Subcutaneous abdominal adipose tissue (tissue), 5 donors: Measurements from ENCODE around the gene DCTN2.

Experiments
- H3K27ac ChIP-seq: one replicate; pipeline ENCODE4 v1.7.0; 2013; ENCODE audit warnings: low read depth, mild to moderate bottlenecking, inconsistent platforms, low read length, moderate library complexity
- H3K27me3 ChIP-seq, 5 donors: one replicate each; pipeline ENCODE4 v1.7.0; 2013; ENCODE audit warnings: low read length in 5 of 5, inconsistent platforms in 1 of 5; ENCODE audit not compliant: control insufficient read depth in 5 of 5, insufficient read depth in 4 of 5
- H3K36me3 ChIP-seq, 5 donors: one replicate each; pipeline ENCODE4 v1.7.0; 2013; ENCODE audit warnings: low read length in 5 of 5; ENCODE audit not compliant: control insufficient read depth in 5 of 5, insufficient read depth in 5 of 5
- H3K4me1 ChIP-seq, 5 donors: one replicate each; pipeline ENCODE4 v1.7.0; 2013; ENCODE audit warnings: low read length in 5 of 5, mild to moderate bottlenecking in 3 of 5, moderate library complexity in 1 of 5; ENCODE audit not compliant: control insufficient read depth in 5 of 5, insufficient read depth in 5 of 5
- H3K4me3 ChIP-seq, 5 donors: one replicate each; pipeline ENCODE4 v1.7.0; 2013; ENCODE audit warnings: low read length in 5 of 5, low read depth in 1 of 5
- H3K9ac ChIP-seq, 5 donors: one replicate each; pipeline ENCODE4 v1.7.0; 2013; ENCODE audit warnings: low read length in 5 of 5, mild to moderate bottlenecking in 4 of 5, moderate library complexity in 3 of 5
- H3K9me3 ChIP-seq, 5 donors: one replicate each; pipeline ENCODE4 v1.7.0; 2013; ENCODE audit warnings: low read length in 5 of 5; ENCODE audit not compliant: control insufficient read depth in 5 of 5
- donor health status: healthy.
- donor health status: healthy.
- donor health status: healthy.
- donor health status: healthy.
- donor health status: healthy.

The DCTN2 gene

DNA sequence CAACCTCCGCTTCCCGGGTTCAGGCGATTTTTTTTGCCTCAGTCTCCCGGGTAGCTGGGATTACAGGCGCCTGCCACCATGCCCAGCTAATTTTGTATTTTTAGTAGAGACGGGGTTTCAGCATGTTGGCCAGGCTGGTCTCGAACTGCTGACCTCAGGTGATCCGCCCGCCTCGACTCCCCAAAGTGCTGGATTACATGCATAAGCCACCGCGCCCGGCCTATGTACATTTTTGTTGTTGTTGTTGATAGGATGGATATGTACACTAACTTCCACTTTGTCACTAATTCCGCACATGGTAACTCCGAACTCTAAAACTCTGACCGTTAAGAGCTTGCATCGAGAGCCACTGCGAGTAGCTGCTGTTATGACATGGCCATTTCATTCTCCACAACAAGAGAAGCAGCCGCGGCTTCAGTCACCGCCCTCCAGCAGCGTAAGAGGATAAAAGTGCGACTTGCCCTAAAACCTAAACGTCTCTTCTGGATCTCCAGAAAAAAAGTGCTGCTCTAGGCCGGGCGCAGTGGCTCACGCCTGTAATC is 59.9 kb downstream of the DCTN2 start:
- H3K9ac ChIP-seq = no peak overlapping the region
- H3K27ac ChIP-seq = no peak overlapping the region
- H3K4me3 ChIP-seq = peak overlapping the region; percentile 61 to 90 (median 86)
- peaks cover 0 to 20% (median 16%) of the 10 kb centered on the region in 5 donors for H3K4me1 ChIP-seq
- H3K36me3 ChIP-seq = peaks cover 8 to 29% (median 26%) of the 10 kb centered on the region in 5 donors
- H3K9me3 ChIP-seq = no peaks in the 10 kb centered on the region
- no peaks in the 10 kb centered on the region for H3K27me3 ChIP-seq

GRCh38 chr12:57485695-57486094 is 61.3 kb downstream of the DCTN2 start:
- Histone ChIP-seq H3K4me1 (peaks cover 0 to 20% (median 16%) of the 10 kb centered on the region in 5 donors), H3K9ac (no peak overlapping the region), H3K27me3 (peaks cover 0 to 2% (median 0%) of the 10 kb centered on the region in 5 donors), H3K27ac (no peak overlapping the region), H3K36me3 (peaks cover 0 to 18% (median 15%) of the 10 kb centered on the region in 5 donors), H3K9me3 (no peaks in the 10 kb centered on the region), H3K4me3 (no peak overlapping the region)

DNA sequence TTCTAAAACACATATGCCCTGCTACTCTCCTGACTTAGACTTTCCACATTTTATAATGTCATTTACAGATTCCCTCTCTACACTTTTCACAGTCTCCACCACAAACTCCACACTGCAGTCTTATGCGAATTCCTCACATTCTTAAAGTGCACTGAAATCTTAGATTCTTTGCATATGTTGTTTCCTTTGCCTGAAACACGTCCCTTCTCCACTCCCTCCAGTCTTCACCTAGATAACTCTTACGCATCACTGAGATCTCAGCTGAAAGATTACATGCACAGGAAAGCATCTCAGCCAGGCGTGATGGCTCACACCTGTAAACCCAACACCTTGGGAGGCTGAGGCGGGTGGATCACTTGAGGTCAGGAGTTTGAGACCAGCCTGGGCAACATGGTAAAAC is 63.5 kb downstream of the DCTN2 start:
- no peaks in the 10 kb centered on the region for H3K36me3 ChIP-seq
- H3K27me3 ChIP-seq = peaks cover 0 to 4% (median 0%) of the 10 kb centered on the region in 5 donors
- peaks cover 0 to 22% (median 13%) of the 10 kb centered on the region in 5 donors for H3K4me1 ChIP-seq
- H3K9ac ChIP-seq = no peak overlapping the region
- H3K4me3 ChIP-seq = no peak overlapping the region
- no peaks in the 10 kb centered on the region for H3K9me3 ChIP-seq
- H3K27ac ChIP-seq = no peak overlapping the region

DNA sequence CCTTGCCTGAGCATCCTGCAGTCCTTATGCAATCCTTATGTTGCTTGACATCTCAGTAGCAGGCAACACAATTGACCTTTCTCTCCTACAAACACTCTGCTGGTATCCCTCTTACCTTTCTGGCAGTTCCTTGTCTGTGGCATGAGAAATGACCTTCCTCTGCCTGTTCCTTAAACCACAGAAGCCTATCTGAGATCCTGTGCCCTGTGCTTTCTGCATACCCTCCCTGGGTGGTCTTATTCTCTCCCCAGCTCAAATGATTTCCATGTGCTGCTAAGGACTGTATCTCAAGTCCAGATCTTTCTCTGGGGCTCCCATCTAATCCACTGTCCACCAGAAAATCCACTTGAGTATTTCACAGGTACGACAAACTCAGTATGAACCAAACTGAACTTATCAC is 65.3 kb downstream of the DCTN2 start:
- H3K4me3 ChIP-seq = no peak overlapping the region
- H3K27me3 ChIP-seq = peaks cover 0 to 12% (median 3%) of the 10 kb centered on the region in 5 donors
- H3K9me3 ChIP-seq = no peaks in the 10 kb centered on the region
- H3K9ac ChIP-seq = no peak overlapping the region
- H3K27ac ChIP-seq = no peak overlapping the region
- peaks cover 0 to 18% (median 7%) of the 10 kb centered on the region in 5 donors for H3K4me1 ChIP-seq
- H3K36me3 ChIP-seq = no peaks in the 10 kb centered on the region
